HG03175 (cell line): ENCODE results near the gene PITPNC1.
"Not testable (repeated sequence)": the region's sequence is repeated elsewhere in the genome, so short reads cannot be mapped to it uniquely, and the experiment has no call there.

ENCODE experiments used
- ATAC-seq: cut with Tn5 transposase; IDR thresholded peaks from one replicate; pipeline ENCODE4 v1.9.1; 2021; ENCODE audit warnings: mild to moderate bottlenecking, moderate library complexity; ENCODE audit not compliant: unreplicated experiment

PITPNC1 gene

DNA sequence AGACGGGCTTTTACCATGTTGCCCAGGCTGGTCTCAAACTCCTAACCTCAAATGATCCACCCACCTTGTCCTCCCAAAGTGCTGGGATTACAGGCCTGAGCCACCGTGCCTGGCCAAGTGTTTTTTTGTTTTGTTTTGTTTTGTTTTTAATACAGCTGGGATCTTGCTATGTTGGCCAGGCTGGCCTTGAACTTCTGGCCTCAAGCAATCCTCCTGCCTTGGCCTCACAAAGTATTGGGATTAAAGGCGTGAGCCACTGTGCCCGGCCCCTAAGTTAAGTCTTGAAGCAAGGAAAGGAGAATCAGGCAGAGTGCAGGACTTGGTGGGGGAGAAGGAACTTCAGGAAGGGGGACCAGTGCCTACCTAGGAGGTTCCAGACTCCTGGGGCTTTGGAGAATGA is 288.9 kb downstream of the PITPNC1 start:
- no peak for ATAC-seq

- ATAC-seq = no peak
Observed at GRCh38 chr17:67666710-67667109, 289.6 kb downstream of the PITPNC1 start.

DNA sequence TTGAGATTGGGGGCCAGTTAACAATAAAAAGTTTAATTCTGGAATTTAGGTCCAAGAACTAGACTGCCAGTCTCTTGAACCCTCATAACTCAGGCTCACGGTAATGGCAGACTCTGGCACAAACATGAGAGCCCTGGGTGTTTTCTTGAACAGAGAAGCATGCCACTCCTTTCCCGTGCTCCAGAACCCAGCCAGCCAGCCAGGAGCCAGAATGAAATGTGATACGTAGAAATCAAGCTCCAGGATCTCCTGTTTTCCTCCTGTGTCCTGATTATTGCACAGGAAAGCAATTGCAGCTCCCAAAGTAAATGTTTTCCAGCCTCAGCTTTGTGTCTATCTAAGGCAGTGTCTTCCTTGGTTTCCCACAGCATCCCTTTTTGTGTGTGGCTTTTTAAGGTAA is 294.4 kb downstream of the PITPNC1 start:
- ATAC-seq = no peak

DNA sequence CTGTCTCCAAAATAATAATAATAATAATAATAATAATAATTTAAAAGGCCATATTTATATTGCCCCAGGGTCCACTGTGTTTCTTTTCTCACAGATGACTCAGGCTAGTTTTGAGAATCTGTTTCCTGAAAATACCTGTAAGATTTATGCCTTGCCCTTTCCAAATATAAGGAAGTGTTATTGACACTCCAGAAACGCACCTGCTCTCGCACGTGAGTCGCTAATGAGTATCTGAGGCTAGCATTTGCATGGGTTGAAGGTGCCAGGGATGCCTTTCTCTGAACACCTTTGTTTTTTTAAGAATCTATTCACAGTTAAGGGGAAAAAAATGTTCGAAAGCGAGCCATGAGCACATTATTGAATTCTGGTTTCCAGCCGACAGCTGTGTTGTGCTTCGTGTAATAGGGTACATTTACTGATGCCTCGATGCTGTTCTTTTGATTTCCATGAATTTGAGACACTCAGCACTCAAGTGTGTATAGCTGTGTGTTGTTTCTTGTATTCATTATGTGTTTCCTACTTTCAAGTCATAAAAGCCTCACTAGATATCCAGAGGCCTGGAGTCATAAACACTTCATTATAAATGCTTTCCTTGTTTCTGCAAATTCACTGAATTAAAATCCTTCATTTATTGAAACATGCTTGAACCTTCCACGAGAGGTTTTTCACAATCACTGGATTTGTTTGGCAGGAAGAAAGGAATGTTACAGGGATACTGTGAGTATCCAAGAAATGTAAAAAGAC is 295.7 kb downstream of the PITPNC1 start:
- ATAC-seq = no peak

- ATAC-seq = no peak
Observed at GRCh38 chr17:67675481-67675880, 298.4 kb downstream of the PITPNC1 start.

DNA sequence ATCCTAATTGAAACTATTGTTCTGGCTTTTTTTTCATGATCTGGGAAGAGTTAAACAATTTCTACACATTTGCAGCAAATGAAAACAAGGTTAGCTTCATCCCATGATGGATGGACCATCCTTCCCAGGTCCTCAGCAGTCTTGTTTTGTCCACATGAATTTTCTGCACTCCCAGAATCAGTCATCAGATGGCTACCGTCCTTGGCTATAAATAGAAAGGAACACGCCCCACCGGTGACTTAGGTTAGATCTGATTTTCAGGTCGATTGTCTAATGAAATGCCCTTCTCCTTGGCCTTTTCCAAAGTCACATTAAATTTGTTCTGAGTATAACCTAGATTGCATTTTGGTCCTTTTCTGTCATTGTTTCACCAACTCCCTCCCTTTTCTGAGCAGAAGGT is 299.2 kb downstream of the PITPNC1 start:
- ATAC-seq = no peak

DNA sequence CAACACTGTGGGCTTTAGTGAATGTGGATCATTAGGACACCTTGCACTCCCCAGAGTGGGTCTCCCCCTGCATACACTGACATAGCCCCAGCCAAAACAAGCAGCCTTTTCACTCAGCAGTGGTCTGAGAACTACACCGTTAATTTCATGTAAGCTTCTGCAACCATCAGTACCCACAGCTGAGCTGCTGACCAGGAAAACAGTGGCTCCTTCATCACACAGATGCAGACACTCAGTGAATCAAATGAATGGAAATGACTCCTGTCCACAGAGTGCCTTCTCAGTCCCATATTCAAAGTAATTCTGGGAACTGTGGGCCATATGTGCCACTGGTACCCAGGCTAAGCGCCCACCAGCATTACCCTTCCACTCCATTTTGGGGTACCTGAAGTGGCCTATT is 301.3 kb downstream of the PITPNC1 start:
- no peak for ATAC-seq

- ATAC-seq = no peak
Observed at GRCh38 chr17:67679225-67679624, 302.1 kb downstream of the PITPNC1 start.

- ATAC-seq = no peak
Observed at GRCh38 chr17:67679721-67680120, 302.6 kb downstream of the PITPNC1 start.

- no peak for ATAC-seq
Observed at GRCh38 chr17:67680445-67681224, 303.6 kb downstream of the PITPNC1 start.

- ATAC-seq = no peak
Observed at GRCh38 chr17:67682196-67682595, 305.1 kb downstream of the PITPNC1 start.

- no peak for ATAC-seq
Observed at GRCh38 chr17:67685351-67685750, 308.3 kb downstream of the PITPNC1 start.

GRCh38 chr17:67686241-67686640 is 309.2 kb downstream of the PITPNC1 start:
- no peak for ATAC-seq

DNA sequence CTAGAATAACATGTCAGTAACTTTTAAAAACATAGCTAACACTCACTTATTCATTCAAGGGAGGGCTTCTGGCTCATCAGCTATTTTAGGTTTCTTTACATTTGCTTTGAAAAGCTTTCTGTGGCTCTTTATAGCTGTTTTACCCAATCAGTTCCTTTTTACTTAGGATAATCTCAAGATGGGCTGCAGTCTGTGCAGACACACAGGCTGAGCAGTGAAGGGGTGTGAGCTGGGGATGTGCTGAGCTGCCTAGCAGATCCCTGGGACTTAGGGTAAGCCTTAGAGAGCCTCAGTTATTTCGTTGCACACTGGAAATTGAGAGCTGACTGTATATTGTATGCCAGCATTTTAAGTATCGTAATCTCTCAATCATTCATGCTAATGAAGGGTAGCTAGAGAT is 310.4 kb downstream of the PITPNC1 start:
- no peak for ATAC-seq

DNA sequence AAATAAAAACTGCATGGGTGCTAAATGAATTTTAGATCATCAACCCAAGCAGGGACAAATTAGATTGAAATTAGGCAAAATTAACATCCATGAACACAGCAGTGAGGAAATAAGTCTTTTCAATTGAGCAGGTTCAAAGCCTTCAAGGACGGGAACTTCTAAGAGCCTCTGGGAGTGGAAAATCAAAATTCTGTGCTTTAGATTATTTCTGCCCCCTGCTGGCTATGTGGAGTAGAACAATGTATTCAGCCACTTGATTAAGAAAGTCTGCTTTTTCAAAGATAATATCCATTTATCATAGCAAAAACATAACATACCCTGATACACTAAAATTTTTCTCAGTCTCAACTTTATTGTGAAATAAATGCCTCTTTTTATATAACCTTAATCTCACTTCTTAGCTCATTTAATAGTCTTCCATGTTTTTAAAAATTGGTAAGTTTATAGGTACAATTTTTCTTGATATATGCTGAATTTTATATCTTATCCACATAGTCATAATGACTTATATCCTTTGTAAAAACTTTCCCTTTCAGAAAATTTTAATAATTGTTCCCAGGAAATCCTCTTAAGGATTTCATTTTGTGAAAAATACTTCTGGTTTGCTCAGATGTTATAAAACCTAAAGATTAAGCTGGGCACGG is 312.6 kb downstream of the PITPNC1 start:
- ATAC-seq = no peak

DNA sequence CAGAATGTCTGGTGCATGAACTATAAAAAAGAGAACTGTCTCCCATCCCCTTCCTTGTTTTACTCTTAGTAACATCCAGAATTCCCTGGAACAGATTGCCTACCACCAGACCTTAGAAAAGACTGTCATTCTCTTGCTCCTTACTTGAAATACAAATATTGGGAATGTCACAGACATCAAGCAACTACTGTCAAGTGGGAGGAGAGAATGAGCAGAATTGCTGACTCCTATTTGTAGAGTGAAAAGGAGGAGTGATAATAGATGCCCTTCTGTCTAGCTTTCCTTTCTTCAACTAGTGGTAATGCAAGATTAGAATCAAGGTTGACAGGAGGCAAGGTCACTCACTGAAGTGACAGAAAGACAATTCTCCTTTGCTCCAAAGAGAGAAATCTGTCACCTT is 316.7 kb downstream of the PITPNC1 start:
- ATAC-seq = no peak

DNA sequence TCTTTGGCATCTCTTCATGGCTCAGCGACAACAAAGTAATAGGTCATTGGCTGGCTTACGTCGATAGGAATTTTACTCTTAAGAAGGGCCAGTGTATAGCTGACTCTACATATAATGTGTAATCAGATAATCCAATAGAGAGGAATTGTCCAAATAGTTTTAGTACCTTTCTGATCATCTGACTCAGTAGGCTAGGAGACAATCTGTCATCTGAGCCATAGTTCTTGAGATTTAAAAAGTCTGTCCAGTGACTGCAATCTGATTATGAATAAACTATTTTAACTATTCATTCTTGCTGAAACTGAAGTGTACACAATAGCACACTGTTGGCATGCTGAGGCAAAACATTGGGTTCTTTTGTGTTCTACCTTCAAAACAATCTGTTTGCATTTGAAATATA is 319.3 kb downstream of the PITPNC1 start:
- ATAC-seq = no peak

DNA sequence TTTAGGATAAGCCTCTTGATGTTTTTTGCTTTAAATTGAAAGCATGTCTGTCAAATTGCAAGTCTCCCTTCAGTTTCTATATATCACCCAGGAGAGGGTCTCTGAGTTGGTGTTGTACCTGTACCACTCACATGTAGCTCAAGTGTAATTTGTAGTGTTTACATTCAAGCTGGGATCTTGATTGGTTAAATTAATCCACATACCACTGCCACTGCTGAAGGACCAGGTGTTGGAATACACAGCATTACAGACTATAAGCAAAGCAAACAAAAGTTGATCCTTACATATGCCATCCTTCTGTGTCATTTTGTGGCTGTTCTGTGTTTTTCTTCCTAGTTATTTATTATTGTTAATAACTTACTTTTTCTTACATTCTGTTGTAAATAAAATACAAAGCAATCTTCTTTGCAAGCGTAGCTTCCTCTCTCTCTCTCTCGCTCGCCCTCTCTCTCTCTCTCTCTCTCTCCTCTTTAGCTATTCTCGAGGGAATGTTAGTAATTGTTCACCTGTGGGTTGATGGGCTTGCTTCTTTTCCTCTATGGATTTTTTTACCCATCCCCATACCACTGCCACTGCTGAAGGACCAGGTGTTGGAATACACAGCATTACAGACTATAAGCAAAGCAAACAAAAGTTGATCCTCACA is 319.9 kb downstream of the PITPNC1 start:
- ATAC-seq = no peak

- no peak for ATAC-seq
Observed at GRCh38 chr17:67700037-67700724, 323.1 kb downstream of the PITPNC1 start.

- no peak for ATAC-seq
Observed at GRCh38 chr17:67700725-67701119, 323.6 kb downstream of the PITPNC1 start.

DNA sequence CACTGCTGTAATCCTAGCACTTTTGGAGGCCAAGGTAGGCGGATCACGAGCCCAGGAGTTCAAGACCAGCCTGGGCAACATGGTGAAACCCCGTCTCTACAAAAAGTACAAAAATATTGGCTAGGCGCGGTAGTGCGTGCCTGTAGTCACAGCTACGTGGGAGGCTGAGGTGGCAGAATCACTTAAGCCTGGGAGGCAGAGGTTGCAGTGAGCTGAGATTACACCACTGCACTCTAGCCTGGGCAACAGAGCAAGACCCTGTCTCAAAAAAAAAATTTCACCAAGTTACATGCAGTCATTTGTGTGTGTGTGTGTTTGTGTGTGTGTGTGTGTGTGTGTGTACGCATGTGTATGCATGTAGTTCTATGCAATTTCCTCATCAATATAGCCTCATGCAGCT is 325.8 kb downstream of the PITPNC1 start:
- not testable (repeated sequence) for ATAC-seq
